ENCODE data around the gene CDH3. TPM values are rescaled to one million over a fixed set of nuclear protein-coding genes. Genes with fewer than 3 reads are reported as not detected.
A peak's percentile ranks its signal among the peaks of the same experiment; 100 is the strongest.

The CDH3 gene
- total and polyA plus RNA-seq, 2 of the 13 experiments (the other 11 are each of a cell fraction or from before 2014, with no cell fraction given): 0.11 TPM; not detected in 1

GRCh38 chr16:68704232-68704867 is 59.2 kb downstream of the CDH3 start (continued):
- TF ChIP-seq ZNF362 (CRISPR knock-in tag; IDR thresholded peaks at IDR 0.05; ENCODE audit: borderline replicate concordance): peak; percentile 83; the same call in 1 of the 2 replicates
- peak; percentile 64; the same call in 1 of the 2 replicates for TF ChIP-seq ZNF350 (CRISPR knock-in tag; IDR thresholded peaks at IDR 0.05; ENCODE audit: borderline replicate concordance, low read depth)
- no peak for TF ChIP-seq ZNF333 (CRISPR knock-in tag; IDR thresholded peaks at IDR 0.05; ENCODE audit: borderline replicate concordance)
- peak; percentile 43; the same call in 1 of the 2 replicates for TF ChIP-seq CEBPG (CRISPR knock-in tag; IDR thresholded peaks at IDR 0.05)
- TF ChIP-seq FOXK1 (CRISPR knock-in tag; IDR thresholded peaks at IDR 0.05; ENCODE audit: borderline replicate concordance, low read depth): no peak; the same call in 1 of the 2 replicates
- no peak for TF ChIP-seq SRSF9 (IDR thresholded peaks at IDR 0.05; ENCODE audit: borderline replicate concordance, insufficient read depth, low read depth, low read length, poor library complexity, severe bottlenecking)
- TF ChIP-seq ZNF407 (CRISPR knock-in tag; IDR thresholded peaks at IDR 0.05; ENCODE audit: not compliant biosample characterization): no peak
- TF ChIP-seq FOXA3 (CRISPR knock-in tag; IDR thresholded peaks at IDR 0.05): peak; percentile 59
- TF ChIP-seq ZNF30 (CRISPR knock-in tag; IDR thresholded peaks at IDR 0.05): no peak
- TF ChIP-seq ZMAT3 (CRISPR knock-in tag; conservative IDR thresholded peaks at IDR 0.05): 0 out of 2 replicates have a peak, but pooled peaks have one; percentile 48
- TF ChIP-seq BATF2 (CRISPR knock-in tag; IDR thresholded peaks at IDR 0.05): no peak
- no peak for TF ChIP-seq ZNF629 (CRISPR knock-in tag; conservative IDR thresholded peaks at IDR 0.05)
- TF ChIP-seq STAT6 (CRISPR knock-in tag; IDR thresholded peaks at IDR 0.05; ENCODE audit: borderline replicate concordance): no peak
- peak; percentile 99 for TF ChIP-seq RAD21 (CRISPR knock-in tag; IDR thresholded peaks at IDR 0.05)
- TF ChIP-seq ZNF354B (CRISPR knock-in tag; IDR thresholded peaks at IDR 0.05): no peak
